Measurements from ENCODE around the gene AGK. TPM values are rescaled to one million over a fixed set of nuclear protein-coding genes. Genes with fewer than 3 reads are reported as not detected.

AGK gene
- total RNA-seq, 1 donor from 2014 or later: 147 TPM

DNA sequence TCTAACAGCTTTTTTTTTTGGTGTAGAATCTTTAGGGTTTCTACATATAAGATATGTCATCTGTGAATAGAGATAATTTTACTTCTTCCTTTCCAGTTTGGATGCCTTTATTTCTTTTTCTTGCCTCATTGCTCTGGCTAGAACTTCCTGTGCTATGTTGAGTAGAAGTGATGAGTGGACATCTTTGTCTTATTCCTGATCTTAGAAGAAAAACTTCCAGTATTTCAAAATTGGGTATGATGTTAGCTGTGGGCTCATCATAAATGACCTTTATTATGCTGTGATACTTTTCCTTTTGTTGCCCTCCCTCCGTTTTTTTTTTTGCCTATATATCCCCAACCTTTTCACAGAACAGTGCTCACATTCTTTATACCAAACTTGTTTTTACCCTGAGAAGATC lies 8.8 kb downstream of the AGK start:
- Mint-ChIP-seq H3K36me3 (ENCODE audit: low read depth) (peaks cover 100% of the 10 kb centered on the region), H3K27ac (peak overlapping the region; percentile 73), H3K9me3 (peaks cover 28% of the 10 kb centered on the region), H3K4me1 (ENCODE audit: low read depth) (peaks cover 75% of the 10 kb centered on the region), H3K4me3 (ENCODE audit: low read depth) (no peak overlapping the region), H3K27me3 (ENCODE audit: low read depth) (no peaks in the 10 kb centered on the region)
- intact Hi-C loops (cut with micrococcal nuclease): loop anchor here (5.0 to 10.0 kb wide), 4 partner anchors 545 to 1308 kb away; partner anchors contain the start of genes BRAF, MRPS33 and SLC37A3
- DNase-seq (ENCODE audit: low spot score): no peak

DNA sequence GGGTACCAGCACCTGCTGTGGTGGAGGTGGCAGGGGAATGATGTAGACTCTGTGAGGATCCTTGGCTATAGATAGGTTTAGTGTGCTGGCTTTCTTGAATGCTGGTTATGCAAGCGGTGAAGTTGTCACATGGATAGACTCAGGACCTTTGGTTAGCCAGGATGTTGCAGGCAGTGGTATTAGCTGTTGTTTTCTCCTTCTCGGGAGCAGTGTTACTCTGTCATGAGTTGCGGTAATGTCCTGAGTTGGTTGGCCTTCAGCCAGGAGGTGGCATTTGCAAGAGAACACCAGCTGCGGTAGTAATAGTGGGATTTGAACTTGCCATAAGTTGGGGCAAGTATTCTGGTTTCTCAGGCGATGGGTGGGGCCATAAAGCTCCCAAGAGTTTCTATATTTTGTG lies 10.8 kb downstream of the AGK start:
- Mint-ChIP-seq H3K4me1 (ENCODE audit: low read depth) (peaks cover 77% of the 10 kb centered on the region), H3K4me3 (ENCODE audit: low read depth) (no peak overlapping the region), H3K36me3 (ENCODE audit: low read depth) (peaks cover 100% of the 10 kb centered on the region), H3K27ac (peak overlapping the region; percentile 50), H3K9me3 (peaks cover 28% of the 10 kb centered on the region), H3K27me3 (ENCODE audit: low read depth) (no peaks in the 10 kb centered on the region)
- no peak for DNase-seq (ENCODE audit: low spot score)
- intact Hi-C loops (cut with micrococcal nuclease): no loop called here

DNA sequence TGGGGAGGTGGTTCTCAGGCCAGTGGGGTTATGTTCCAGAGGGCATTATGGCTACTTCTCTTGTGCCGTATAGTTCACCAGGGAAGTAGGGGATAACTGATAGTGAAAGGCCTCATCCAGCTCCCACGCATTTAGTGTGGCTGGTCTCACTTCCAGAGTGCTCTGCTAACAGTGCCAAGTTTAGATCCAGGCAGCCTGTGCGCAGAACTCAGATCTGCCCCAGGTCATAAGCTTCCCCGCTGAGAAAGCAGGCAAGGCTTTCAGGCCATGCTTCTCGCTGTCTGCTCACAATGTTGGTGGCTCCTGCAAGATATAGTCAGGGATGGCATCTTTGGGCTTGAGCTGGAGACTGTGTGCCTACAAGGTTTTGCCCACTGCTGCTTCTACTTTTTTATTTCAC lies 11.3 kb downstream of the AGK start:
- H3K4me3 Mint-ChIP-seq (ENCODE audit: low read depth): no peak overlapping the region
- H3K36me3 Mint-ChIP-seq (ENCODE audit: low read depth): peaks cover 100% of the 10 kb centered on the region
- intact Hi-C loops (cut with micrococcal nuclease): no loop called here
- no peaks in the 10 kb centered on the region for H3K27me3 Mint-ChIP-seq (ENCODE audit: low read depth)
- DNase-seq (ENCODE audit: low spot score): no peak
- H3K4me1 Mint-ChIP-seq (ENCODE audit: low read depth): peaks cover 73% of the 10 kb centered on the region
- peaks cover 27% of the 10 kb centered on the region for H3K9me3 Mint-ChIP-seq
- peak overlapping the region; percentile 20 for H3K27ac Mint-ChIP-seq

DNA sequence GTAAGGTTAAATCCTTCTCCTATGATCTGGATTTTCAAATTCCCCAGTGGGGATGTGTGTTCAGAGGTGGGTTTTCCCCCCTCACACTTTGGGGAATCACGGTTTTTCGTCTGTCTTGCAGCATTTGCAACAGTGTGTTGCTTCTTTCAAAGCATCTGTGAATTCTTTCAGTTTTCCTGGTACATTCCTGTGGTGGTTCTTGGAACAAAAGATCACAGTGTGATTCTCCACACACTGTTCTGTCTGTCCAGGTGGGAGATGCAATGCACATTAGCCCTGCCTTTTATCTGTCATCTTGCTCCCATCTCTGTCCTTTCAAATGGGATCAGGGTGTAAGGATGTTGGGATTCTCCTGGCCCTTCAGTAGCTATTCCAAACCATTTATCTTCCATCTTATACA lies 11.8 kb downstream of the AGK start:
- H3K9me3 Mint-ChIP-seq: peaks cover 24% of the 10 kb centered on the region
- no peak for DNase-seq (ENCODE audit: low spot score)
- no peak overlapping the region for H3K4me3 Mint-ChIP-seq (ENCODE audit: low read depth)
- H3K36me3 Mint-ChIP-seq (ENCODE audit: low read depth): peaks cover 100% of the 10 kb centered on the region
- no peaks in the 10 kb centered on the region for H3K27me3 Mint-ChIP-seq (ENCODE audit: low read depth)
- H3K4me1 Mint-ChIP-seq (ENCODE audit: low read depth): peaks cover 69% of the 10 kb centered on the region
- H3K27ac Mint-ChIP-seq: peak overlapping the region; percentile 91
- intact Hi-C loops (cut with micrococcal nuclease): no loop called here

DNA sequence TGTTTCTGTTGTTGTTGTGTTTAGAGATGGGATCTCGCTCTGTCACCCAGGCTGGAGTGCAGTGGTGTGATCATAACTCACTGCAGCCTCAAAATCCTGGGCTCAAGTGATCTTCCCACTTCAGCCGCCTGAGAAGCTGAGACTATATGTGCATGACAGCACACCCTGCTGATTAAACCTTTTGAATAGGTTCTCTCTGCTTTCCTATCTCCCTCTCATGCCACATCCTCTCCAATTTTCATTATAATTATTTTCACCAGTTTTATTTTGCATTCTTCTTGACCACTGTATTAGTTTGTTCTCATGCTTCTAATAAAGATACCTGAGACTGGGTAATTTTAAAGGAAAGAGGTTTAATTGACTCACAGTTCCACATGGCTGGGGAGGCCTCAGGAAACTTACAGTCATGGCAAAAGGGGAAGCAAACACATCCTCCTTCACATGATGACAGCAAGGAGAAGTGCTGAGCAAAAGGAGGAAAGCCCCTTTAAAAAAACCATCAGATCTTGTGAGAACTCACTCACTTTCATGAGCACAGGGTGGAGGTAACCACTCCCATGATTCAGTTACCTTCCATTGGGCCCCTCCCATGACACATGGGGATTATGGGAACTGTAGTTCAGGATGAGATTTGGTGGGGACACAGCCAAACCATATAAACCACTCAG lies 12.9 kb downstream of the AGK start:
- H3K9me3 Mint-ChIP-seq: peaks cover 24% of the 10 kb centered on the region
- peaks cover 95% of the 10 kb centered on the region for H3K36me3 Mint-ChIP-seq (ENCODE audit: low read depth)
- DNase-seq (ENCODE audit: low spot score): no peak
- intact Hi-C loops (cut with micrococcal nuclease): loop anchor here (1.0 to 2.0 kb wide), 2 partner anchors 22 to 1245 kb away; no protein-coding TSS in a partner anchor
- H3K4me3 Mint-ChIP-seq (ENCODE audit: low read depth): peak overlapping the region; percentile 9
- no peaks in the 10 kb centered on the region for H3K27me3 Mint-ChIP-seq (ENCODE audit: low read depth)
- H3K27ac Mint-ChIP-seq: peak overlapping the region; percentile 91
- H3K4me1 Mint-ChIP-seq (ENCODE audit: low read depth): peaks cover 59% of the 10 kb centered on the region

DNA sequence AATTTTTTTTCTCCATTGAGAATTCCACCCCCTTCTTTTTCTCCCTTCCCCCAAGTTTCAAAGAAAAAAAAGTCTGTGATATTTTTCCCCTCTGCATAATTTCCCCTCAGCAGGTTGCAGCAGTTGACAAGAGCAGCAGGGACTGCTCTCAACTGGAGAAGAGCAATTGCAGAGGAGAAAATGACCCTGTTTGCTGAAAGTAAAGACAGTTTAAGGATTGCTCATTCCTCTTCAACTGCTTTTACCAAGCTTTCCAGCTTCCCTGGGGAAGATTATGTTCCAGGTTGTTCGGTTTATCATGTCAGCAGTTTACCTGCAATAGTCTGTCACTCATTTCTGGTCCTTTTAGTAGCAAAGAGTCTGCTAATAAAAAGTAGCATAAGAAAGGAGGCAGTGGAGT lies 16.2 kb downstream of the AGK start:
- H3K4me3 Mint-ChIP-seq (ENCODE audit: low read depth): no peak overlapping the region
- H3K9me3 Mint-ChIP-seq: peaks cover 13% of the 10 kb centered on the region
- DNase-seq (ENCODE audit: low spot score): no peak
- H3K27ac Mint-ChIP-seq: no peak overlapping the region
- intact Hi-C loops (cut with micrococcal nuclease): no loop called here
- H3K4me1 Mint-ChIP-seq (ENCODE audit: low read depth): peaks cover 53% of the 10 kb centered on the region
- H3K36me3 Mint-ChIP-seq (ENCODE audit: low read depth): peaks cover 87% of the 10 kb centered on the region
- no peaks in the 10 kb centered on the region for H3K27me3 Mint-ChIP-seq (ENCODE audit: low read depth)

DNA sequence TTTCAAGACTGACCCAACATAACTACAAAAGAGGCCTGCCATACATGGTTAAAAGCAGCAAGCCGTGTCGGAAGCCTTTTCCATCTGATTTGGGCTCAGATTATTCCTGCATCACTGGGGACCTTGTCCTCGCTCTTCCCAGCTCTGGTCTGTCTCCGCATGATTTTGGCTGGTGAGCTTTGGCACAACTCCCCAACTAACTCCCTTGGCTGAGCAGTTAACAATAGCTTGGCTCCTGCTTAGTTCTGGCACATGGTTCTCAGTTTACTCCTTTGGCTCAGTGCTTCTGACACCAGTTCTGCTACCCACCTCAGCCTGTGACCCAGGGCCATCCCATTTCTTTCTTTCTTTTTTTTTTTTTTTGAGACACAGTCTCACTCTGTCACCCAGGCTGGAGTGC lies 17.0 kb downstream of the AGK start:
- Mint-ChIP-seq H3K36me3 (ENCODE audit: low read depth) (peaks cover 86% of the 10 kb centered on the region), H3K4me1 (ENCODE audit: low read depth) (peaks cover 53% of the 10 kb centered on the region), H3K4me3 (ENCODE audit: low read depth) (no peak overlapping the region), H3K27me3 (ENCODE audit: low read depth) (no peaks in the 10 kb centered on the region), H3K27ac (no peak overlapping the region), H3K9me3 (peaks cover 19% of the 10 kb centered on the region)
- intact Hi-C loops (cut with micrococcal nuclease): no loop called here
- DNase-seq (ENCODE audit: low spot score): no peak

DNA sequence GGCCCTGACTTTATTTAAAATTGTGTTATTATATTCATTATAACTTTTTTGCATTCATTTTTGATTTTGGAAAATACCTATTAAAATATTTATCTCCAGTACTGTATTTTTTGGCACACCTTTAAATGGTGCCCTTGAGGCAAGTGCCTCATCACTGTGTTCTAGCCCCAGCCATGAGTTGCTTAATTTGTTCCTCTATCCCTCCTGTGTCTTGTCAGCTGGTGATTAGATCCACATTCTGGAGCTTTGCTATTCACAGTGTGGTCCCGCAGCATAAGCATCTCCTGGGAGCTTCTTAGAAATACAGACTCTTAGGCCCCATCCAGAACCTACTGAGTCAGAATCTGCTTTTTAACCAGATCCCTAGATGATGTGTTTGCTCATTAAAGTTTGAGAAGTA lies 19.8 kb downstream of the AGK start:
- H3K9me3 Mint-ChIP-seq: peaks cover 34% of the 10 kb centered on the region
- no peak for DNase-seq (ENCODE audit: low spot score)
- intact Hi-C loops (cut with micrococcal nuclease): no loop called here
- H3K27me3 Mint-ChIP-seq (ENCODE audit: low read depth): no peaks in the 10 kb centered on the region
- H3K4me1 Mint-ChIP-seq (ENCODE audit: low read depth): peaks cover 29% of the 10 kb centered on the region
- no peak overlapping the region for H3K4me3 Mint-ChIP-seq (ENCODE audit: low read depth)
- H3K27ac Mint-ChIP-seq: no peak overlapping the region
- peaks cover 85% of the 10 kb centered on the region for H3K36me3 Mint-ChIP-seq (ENCODE audit: low read depth)

DNA sequence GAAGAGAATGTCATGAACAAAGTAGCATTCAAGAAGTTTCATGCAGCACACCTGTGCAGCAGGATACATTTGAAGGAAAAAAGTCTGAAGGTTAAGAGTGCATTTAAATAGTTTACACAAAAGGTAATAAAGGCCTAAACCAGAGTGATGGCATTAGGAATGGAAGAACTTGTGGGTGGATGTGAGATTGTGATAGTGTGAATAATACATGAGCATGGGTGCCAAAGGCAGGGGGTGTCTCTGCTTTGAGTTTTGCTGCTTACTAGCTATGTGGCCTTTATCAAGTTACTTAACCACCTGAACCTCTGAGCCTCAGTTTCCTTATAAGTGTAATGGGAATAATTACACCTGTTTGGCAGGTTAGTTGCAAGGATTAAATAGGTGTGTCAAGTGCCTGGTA lies 21.0 kb downstream of the AGK start:
- no peak overlapping the region for H3K4me3 Mint-ChIP-seq (ENCODE audit: low read depth)
- H3K27me3 Mint-ChIP-seq (ENCODE audit: low read depth): no peaks in the 10 kb centered on the region
- H3K27ac Mint-ChIP-seq: peak overlapping the region; percentile 73
- H3K36me3 Mint-ChIP-seq (ENCODE audit: low read depth): peaks cover 80% of the 10 kb centered on the region
- H3K9me3 Mint-ChIP-seq: peaks cover 40% of the 10 kb centered on the region
- H3K4me1 Mint-ChIP-seq (ENCODE audit: low read depth): peaks cover 21% of the 10 kb centered on the region
- DNase-seq (ENCODE audit: low spot score): no peak
- intact Hi-C loops (cut with micrococcal nuclease): loop anchor here (1.0 kb wide), 1 partner anchor 13 kb away; no protein-coding TSS in a partner anchor

DNA sequence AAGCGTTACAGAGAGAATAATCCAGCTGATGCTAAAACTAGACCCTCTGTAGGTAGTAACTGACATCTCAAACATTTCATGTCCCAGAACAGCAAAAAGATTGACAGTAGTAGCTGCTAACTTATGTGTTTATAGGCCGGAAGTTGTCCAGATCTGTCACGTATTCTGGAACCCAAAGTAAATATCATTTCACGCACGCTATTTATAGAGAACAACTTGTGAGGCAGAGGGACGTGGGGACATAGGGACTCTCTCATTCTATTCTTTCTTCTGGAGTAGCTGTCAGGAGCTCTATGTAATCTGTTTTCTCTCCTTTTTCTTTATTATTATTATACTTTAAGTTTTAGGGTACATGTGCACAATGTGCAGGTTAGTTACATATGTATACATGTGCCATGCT lies 22.3 kb downstream of the AGK start:
- Mint-ChIP-seq H3K27me3 (ENCODE audit: low read depth) (no peaks in the 10 kb centered on the region), H3K4me3 (ENCODE audit: low read depth) (no peak overlapping the region), H3K9me3 (peaks cover 40% of the 10 kb centered on the region), H3K4me1 (ENCODE audit: low read depth) (peaks cover 21% of the 10 kb centered on the region), H3K36me3 (ENCODE audit: low read depth) (peaks cover 67% of the 10 kb centered on the region), H3K27ac (no peak overlapping the region)
- DNase-seq (ENCODE audit: low spot score): no peak
- intact Hi-C loops (cut with micrococcal nuclease): no loop called here

DNA sequence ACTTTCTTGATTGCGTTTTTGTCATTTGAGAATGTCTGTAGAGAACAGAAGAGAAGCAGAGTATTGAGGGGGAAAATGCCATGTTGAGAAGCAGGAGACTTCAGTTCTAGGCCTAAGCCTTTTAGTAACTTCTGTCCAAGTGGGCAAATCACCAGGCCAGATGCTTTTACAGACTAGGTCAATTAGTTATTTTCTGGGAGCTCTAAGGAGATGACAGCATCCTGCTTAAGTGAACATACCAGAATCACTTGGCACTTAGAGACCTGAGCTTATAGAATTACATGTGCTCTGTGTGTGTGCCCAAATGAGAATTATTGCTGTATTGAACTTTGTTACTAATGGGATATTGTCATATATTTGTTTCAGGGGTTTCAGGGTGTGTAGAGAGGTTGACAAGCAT lies 24.0 kb downstream of the AGK start:
- Mint-ChIP-seq H3K27me3 (ENCODE audit: low read depth) (no peaks in the 10 kb centered on the region), H3K9me3 (peaks cover 40% of the 10 kb centered on the region), H3K27ac (no peak overlapping the region), H3K4me1 (ENCODE audit: low read depth) (peaks cover 21% of the 10 kb centered on the region), H3K36me3 (ENCODE audit: low read depth) (peaks cover 61% of the 10 kb centered on the region), H3K4me3 (ENCODE audit: low read depth) (no peak overlapping the region)
- DNase-seq (ENCODE audit: low spot score): no peak
- intact Hi-C loops (cut with micrococcal nuclease): no loop called here

DNA sequence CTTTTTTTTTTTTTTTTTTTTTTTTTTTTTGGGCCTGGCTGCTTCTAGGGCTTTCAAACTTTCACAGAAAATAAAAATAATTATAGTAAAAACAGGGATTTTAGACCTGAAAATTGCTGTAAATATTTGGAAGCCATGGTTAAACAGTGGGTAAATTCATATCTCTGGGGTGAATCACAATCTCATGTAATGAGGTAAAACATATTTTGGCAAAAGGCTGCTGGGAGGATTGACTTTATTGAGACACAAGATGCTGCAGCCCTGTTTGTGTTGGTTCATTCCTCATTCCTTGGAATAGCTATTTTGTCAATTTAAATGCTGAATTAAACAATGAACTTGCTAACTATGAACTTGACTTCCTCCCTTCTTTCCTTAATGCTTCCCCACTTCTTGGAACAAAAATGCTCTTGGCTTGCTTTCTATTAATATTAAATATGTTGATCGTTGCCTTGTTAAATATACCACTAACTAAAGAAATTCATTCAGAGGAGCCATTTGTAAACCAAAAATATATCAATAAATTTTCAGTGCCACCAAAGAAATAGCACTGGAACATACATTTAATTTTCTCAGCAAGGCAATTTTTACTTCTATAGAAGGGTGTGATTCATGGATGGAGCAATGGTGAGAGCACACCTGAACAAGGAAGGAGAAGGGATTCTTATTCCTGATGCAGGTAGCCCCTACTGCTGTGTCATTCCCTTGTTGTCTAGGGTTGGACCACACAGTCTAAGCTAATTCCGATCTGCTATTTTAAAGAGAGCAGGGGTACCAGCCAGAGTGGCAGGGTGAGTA lies 24.6 kb downstream of the AGK start:
- no peak for DNase-seq (ENCODE audit: low spot score)
- H3K27ac Mint-ChIP-seq: no peak overlapping the region
- H3K9me3 Mint-ChIP-seq: peaks cover 40% of the 10 kb centered on the region
- no peaks in the 10 kb centered on the region for H3K27me3 Mint-ChIP-seq (ENCODE audit: low read depth)
- peaks cover 21% of the 10 kb centered on the region for H3K4me1 Mint-ChIP-seq (ENCODE audit: low read depth)
- peaks cover 56% of the 10 kb centered on the region for H3K36me3 Mint-ChIP-seq (ENCODE audit: low read depth)
- no peak overlapping the region for H3K4me3 Mint-ChIP-seq (ENCODE audit: low read depth)
- intact Hi-C loops (cut with micrococcal nuclease): no loop called here
